ENCODE measurements around the gene SLC16A3.
"Not testable (repeated sequence)": the region's sequence is repeated elsewhere in the genome, so short reads cannot be mapped to it uniquely, and the experiment has no call there.

The SLC16A3 gene

GRCh38 chr17:82198092-82198491 lies 30.8 kb upstream of the SLC16A3 start:
- Histone ChIP-seq H3K9me3 (no peaks in the 10 kb centered on the region; the same call in 1 of the 2 replicates), H3K36me3 (replicated peaks) (peaks cover 32% of the 10 kb centered on the region), H3K4me3 (no peak overlapping the region), H3K27me3 (ENCODE audit: low read depth) (no peaks in the 10 kb centered on the region), H3K4me1 (no peaks in the 10 kb centered on the region)
- no peak for DNase-seq (ENCODE audit: low spot score in 2 of 2)
- in situ Hi-C loops (cut with MboI; ENCODE audit: low sequenced_read_pairs) = no loop called here

DNA sequence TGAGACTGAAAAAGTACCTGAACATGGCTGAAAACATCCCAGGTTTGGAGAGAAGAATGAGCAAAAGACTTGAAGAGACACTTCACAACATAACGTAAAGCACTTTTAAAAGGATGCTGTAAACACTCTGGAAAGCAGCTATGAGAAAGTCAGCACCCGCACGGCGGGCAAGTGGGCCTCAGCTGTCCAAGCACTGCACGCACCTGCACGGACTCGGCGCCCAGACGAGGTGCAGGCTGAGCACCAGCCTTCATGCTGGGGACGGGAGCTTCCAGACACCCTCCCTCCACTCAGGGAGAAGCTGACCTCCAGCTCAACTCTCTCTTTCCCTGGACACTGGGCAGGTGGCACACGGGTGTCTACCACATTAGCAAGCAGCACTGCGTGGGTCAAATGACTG lies 29.3 kb upstream of the SLC16A3 start:
- Histone ChIP-seq H3K4me1 (no peaks in the 10 kb centered on the region), H3K4me3 (no peak overlapping the region), H3K27me3 (ENCODE audit: low read depth) (no peaks in the 10 kb centered on the region), H3K36me3 (replicated peaks) (peaks cover 21% of the 10 kb centered on the region), H3K9me3 (no peaks in the 10 kb centered on the region; the same call in 1 of the 2 replicates)
- in situ Hi-C loops (cut with MboI; ENCODE audit: low sequenced_read_pairs) = no loop called here
- no peak for DNase-seq (ENCODE audit: low spot score in 2 of 2)

DNA sequence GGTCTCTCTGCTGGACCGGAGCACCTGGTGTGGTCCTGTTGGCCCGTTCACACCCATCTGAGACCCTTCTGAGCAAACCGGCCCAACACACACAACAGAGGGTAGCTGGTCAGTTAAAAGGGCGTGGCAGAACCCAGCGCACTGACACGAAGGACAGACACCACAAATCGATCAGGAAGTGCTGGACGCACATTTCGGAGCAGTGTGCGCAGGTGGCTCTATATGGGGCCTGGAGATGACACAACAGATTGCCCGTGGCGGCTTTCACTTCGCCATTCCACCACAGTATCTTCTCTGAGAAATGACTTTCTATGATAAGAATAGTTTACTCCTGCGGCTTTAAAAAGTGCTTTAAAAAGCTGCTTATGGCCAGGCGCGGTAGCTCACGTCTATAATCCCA lies 28.7 kb upstream of the SLC16A3 start:
- in situ Hi-C loops (cut with MboI; ENCODE audit: low sequenced_read_pairs) = no loop called here
- H3K36me3 ChIP-seq (replicated peaks) = peaks cover 17% of the 10 kb centered on the region
- no peaks in the 10 kb centered on the region for H3K27me3 ChIP-seq (ENCODE audit: low read depth)
- H3K4me1 ChIP-seq = no peaks in the 10 kb centered on the region
- no peaks in the 10 kb centered on the region; the same call in 1 of the 2 replicates for H3K9me3 ChIP-seq
- no peak for DNase-seq (ENCODE audit: low spot score in 2 of 2)
- H3K4me3 ChIP-seq = no peak overlapping the region

- in situ Hi-C loops (cut with MboI; ENCODE audit: low sequenced_read_pairs) = no loop called here
- H3K9me3 ChIP-seq = no peaks in the 10 kb centered on the region; the same call in 1 of the 2 replicates
- H3K4me3 ChIP-seq = no peak overlapping the region
- H3K36me3 ChIP-seq (replicated peaks) = peaks cover 20% of the 10 kb centered on the region
- H3K4me1 ChIP-seq = peaks cover under 1% of the 10 kb centered on the region
- no peak for DNase-seq (ENCODE audit: low spot score in 2 of 2)
- no peaks in the 10 kb centered on the region for H3K27me3 ChIP-seq (ENCODE audit: low read depth)
Observed at GRCh38 chr17:82200743-82201497, 27.9 kb upstream of the SLC16A3 start.

DNA sequence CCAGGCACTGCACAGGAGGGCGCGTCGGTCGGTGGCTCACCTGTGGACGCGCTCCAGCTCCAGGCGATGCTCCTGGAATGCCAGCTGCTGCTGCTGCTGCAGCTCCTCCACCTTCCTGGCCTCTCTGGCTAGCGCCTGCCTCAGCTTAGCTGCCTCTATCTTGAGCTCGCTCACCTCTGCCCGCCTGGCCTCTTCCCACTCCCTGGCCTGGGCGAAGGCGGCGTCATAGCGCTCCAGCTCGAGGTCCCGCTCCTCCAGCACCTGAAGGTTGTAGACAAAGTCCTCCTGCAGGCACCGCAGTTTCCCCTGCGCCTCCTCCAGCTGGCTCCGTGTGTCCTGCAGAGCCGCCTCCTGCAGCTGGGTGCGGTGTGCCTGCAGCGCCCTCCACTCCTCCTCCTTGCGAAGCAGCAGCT lies 27.3 kb upstream of the SLC16A3 start:
- in situ Hi-C loops (cut with MboI; ENCODE audit: low sequenced_read_pairs) = no loop called here
- Histone ChIP-seq H3K27me3 (ENCODE audit: low read depth) (no peaks in the 10 kb centered on the region), H3K36me3 (replicated peaks) (peaks cover 25% of the 10 kb centered on the region), H3K4me3 (no peak overlapping the region), H3K4me1 (peaks cover 6% of the 10 kb centered on the region), H3K9me3 (no peaks in the 10 kb centered on the region; the same call in 1 of the 2 replicates)
- no peak for DNase-seq (ENCODE audit: low spot score in 2 of 2)

DNA sequence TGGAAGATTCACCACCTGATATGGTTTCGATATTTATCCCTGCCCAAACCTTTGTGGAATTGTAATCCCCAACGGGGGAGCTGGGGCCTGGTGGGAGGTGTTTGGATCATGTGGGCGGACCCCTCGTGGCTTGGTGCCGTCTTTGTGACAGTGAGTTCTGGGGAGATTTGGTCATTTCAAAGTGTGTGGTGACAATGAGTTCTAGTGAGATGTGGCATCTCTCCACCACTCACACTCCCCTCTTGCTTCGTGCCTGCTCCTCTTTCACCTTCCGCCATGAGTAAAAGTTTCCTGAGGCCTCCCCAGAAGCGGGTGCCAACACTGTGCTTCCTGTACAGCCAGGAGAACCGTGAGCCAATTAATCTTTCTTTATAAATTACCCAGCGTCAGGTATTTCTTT lies 25.9 kb upstream of the SLC16A3 start:
- Histone ChIP-seq H3K36me3 (replicated peaks) (peaks cover 18% of the 10 kb centered on the region), H3K4me1 (peaks cover 6% of the 10 kb centered on the region), H3K4me3 (no peak overlapping the region), H3K9me3 (no peaks in the 10 kb centered on the region; the same call in 1 of the 2 replicates), H3K27me3 (ENCODE audit: low read depth) (no peaks in the 10 kb centered on the region)
- in situ Hi-C loops (cut with MboI; ENCODE audit: low sequenced_read_pairs) = no loop called here
- DNase-seq (ENCODE audit: low spot score in 2 of 2) = no peak

- Histone ChIP-seq H3K4me1 (peaks cover 6% of the 10 kb centered on the region), H3K36me3 (replicated peaks) (peaks cover 15% of the 10 kb centered on the region), H3K4me3 (no peak overlapping the region), H3K9me3 (no peaks in the 10 kb centered on the region; the same call in 1 of the 2 replicates), H3K27me3 (ENCODE audit: low read depth) (no peaks in the 10 kb centered on the region)
- no peak for DNase-seq (ENCODE audit: low spot score in 2 of 2)
- in situ Hi-C loops (cut with MboI; ENCODE audit: low sequenced_read_pairs) = no loop called here
Observed at GRCh38 chr17:82203920-82204319, 24.9 kb upstream of the SLC16A3 start.

DNA sequence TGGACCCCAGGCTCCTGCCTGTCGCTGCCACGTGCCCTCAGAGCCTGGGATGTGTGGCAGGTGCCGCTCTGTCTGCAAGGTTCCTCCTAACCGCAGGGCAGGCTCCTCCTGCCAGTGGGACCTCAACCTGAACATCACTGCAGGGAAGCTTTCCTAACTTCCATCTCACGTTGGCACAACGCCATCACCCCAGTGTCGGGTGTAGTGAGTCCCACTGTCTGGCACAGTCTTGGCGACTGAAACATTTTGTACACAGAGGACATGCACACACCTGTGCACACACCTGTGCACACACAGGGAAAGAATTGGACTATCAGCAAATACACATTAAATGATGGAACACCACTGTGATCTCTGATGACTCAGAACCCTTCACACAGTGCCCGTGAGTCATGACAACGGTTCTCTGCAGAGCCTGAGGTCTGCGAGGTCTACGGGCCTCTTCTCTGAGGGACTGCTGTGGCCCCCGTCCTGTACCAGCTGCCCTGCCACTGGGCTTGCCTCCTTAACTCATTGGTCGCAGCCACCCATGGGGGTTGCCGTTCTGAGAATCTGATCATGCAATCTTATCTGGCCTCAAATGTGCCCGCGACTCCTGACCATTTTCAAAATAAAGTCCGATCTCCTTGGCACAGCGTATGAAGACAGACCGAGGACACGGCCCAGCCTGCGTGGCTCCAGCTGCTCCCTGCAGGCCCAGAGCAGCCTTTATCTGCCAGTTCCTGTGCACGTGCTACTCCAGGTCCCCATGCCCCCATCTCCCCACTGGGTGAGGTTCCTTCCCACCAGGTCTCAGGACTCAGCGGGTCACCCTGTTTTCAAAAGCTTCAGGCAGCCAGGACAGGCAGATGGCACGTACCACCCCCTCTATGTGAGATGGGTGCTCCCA lies 23.8 kb upstream of the SLC16A3 start:
- no peak for DNase-seq (ENCODE audit: low spot score in 2 of 2)
- no peak overlapping the region for H3K4me3 ChIP-seq
- H3K36me3 ChIP-seq (replicated peaks) = peaks cover 10% of the 10 kb centered on the region; the same call in 1 of the 2 replicates
- in situ Hi-C loops (cut with MboI; ENCODE audit: low sequenced_read_pairs) = no loop called here
- peaks cover 6% of the 10 kb centered on the region for H3K4me1 ChIP-seq
- no peaks in the 10 kb centered on the region; the same call in 1 of the 2 replicates for H3K9me3 ChIP-seq
- H3K27me3 ChIP-seq (ENCODE audit: low read depth) = no peaks in the 10 kb centered on the region

DNA sequence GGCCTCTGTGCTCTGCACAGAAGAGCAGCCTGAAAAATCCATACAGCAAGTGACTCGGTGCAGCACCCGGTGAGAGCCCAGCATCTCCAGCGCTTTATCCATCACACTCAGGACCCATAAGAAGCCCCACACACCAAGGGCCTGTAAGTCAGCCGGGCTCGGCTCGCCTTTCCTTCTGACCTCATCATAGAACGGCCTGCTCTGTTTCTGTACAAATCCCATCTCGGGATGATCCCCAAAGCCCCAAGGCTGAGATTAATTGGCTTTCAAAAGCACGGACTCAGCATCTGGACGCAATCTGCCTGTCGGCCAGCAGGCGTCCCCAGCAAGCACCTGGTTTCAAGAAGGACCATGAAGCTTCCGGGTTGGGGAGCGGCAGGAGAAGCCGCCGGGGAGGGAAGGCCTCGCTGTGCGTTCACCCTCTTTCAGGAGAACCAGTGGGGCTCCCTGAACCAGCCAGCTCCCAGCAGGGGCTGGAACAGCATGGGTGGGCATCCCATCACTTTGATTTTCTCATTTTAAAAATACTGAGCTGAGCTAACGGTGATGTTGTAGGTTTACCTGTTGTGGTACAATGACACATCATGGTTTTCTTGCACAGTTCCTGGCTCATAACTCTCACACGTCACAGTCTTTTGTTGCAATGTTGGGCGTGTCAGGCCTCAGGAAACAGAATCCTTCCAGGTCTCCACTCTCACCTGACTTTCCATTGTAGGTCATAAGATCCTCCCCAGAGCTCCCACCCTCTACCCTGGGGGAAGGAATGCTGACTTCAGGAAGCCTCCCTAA lies 22.9 kb upstream of the SLC16A3 start:
- Histone ChIP-seq H3K36me3 (replicated peaks) (peaks cover 10% of the 10 kb centered on the region; the same call in 1 of the 2 replicates), H3K9me3 (no peaks in the 10 kb centered on the region; the same call in 1 of the 2 replicates), H3K27me3 (ENCODE audit: low read depth) (no peaks in the 10 kb centered on the region), H3K4me3 (no peak overlapping the region), H3K4me1 (peaks cover 6% of the 10 kb centered on the region)
- in situ Hi-C loops (cut with MboI; ENCODE audit: low sequenced_read_pairs) = no loop called here
- peak; percentile 82 to 89 for DNase-seq (ENCODE audit: low spot score in 2 of 2)

DNA sequence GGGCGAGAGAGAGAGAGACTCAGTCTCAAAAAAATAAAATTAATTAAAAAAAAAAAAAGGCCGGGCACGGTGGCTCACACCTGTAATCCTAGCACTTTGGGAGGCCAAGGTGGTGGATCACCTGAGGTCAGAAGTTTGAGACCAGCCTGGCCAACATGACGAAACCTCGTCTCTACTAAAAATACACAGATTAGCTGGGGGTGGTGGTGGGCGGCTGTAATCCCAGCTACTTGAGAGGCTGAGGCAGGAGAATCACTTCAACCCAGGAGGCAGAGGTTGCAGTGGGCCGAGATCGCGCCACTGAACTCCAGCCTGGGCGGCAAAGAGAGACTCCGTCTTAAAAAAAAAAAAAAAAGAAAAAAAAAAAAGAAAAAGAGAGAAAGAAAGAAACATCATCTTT lies 18.2 kb upstream of the SLC16A3 start:
- H3K4me1 ChIP-seq; H3K36me3 ChIP-seq (replicated peaks); H3K4me3 ChIP-seq; in situ Hi-C loops (cut with MboI; ENCODE audit: low sequenced_read_pairs); DNase-seq (ENCODE audit: low spot score in 2 of 2); H3K27me3 ChIP-seq (ENCODE audit: low read depth); H3K9me3 ChIP-seq: not testable (repeated sequence)

- DNase-seq (ENCODE audit: low spot score in 2 of 2) = peak; percentile 62 to 87
- no peaks in the 10 kb centered on the region for H3K4me1 ChIP-seq
- in situ Hi-C loops (cut with MboI; ENCODE audit: low sequenced_read_pairs) = no loop called here
Observed at GRCh38 chr17:82212331-82213250, 16.3 kb upstream of the SLC16A3 start, which contains the start of gene CCDC57. Gene CCDC57, minus strand, starts transcription at chr17:82212842. Its CDS starts 10,898 bp downstream, at chr17:82201944.

GRCh38 chr17:82213251-82214011 lies 15.4 kb upstream of the SLC16A3 start:
- Histone ChIP-seq H3K4me1 (no peaks in the 10 kb centered on the region), H3K27me3 (ENCODE audit: low read depth) (no peaks in the 10 kb centered on the region), H3K4me3 (peak overlapping the region; percentile 79), H3K9me3 (no peaks in the 10 kb centered on the region), H3K36me3 (replicated peaks) (no peaks in the 10 kb centered on the region; the same call in 1 of the 2 replicates)
- in situ Hi-C loops (cut with MboI; ENCODE audit: low sequenced_read_pairs) = no loop called here
- DNase-seq (ENCODE audit: low spot score in 2 of 2) = peak; percentile 33 to 57

More at GRCh38 chr17:82212331-82213250, 16.3 kb upstream of the SLC16A3 start, which contains the start of gene CCDC57:
- no peaks in the 10 kb centered on the region for H3K9me3 ChIP-seq
- no peaks in the 10 kb centered on the region for H3K27me3 ChIP-seq (ENCODE audit: low read depth)
- H3K4me3 ChIP-seq = peak within 1 kb of the TSS; percentile 79
- no peaks in the 10 kb centered on the region; the same call in 1 of the 2 replicates for H3K36me3 ChIP-seq (replicated peaks)

Data from HAP-1 (cell line).